ENCODE results near the gene OTUB2. TPM values are rescaled to one million over a fixed set of nuclear protein-coding genes. Genes with fewer than 3 reads are reported as not detected.

The OTUB2 gene
- total RNA-seq, 1 donor from 2014 or later = 3.0 TPM

DNA sequence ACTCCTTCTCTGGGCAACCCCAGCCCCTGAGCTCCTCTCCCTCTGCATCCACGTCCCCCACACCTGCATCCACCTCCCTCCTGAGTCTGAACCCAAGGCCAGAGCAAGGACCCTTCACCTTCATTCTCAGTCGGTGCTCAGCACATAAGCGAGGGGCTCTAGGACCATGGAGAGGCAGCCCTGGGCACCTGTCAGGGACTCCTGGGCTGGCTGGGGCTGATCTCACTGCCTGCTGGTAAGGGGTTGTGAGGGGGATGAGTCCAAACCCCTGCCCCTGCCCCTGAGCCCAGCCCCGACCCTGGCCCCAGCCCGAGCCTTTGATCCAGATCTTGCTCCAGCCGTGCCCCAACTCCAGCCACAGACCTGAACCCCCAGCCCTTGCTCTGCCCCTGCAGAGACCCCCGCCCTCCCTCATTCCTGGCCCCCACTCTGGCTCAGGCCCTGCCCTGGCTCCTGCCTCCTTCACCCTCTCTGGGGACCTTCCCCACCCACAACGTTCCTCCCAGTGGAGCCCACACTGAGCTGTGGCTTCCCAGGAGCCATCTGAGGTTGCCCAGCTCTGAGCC, 29.9 kb upstream of the OTUB2 start:
- intact Hi-C loops (cut with micrococcal nuclease) = no loop called here

DNA sequence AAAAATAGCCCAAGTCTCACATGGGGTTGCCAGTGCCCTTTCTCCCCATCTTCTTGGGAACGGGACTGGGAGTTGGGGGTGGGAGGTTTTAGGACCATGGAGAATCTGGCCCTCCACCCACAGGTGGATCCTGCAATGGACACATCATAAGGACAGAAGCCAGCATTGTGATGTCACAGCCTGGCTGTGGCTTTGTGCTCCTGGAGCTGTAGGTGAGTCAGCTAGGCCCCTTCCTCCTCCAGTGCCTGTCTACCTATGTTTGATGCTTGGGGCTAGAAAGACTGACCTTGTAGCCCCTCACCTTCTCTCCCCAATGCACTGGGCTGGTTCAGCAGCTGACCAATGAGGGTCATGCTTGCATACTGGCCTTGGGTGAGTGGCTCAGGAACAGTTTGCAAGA, 29.1 kb upstream of the OTUB2 start, which contains the start of gene CCDC197:
Gene CCDC197 (plus strand): TSS at position 220 of the 400 bp plus-strand sequence. CDS start 831 bp downstream, outside the sequence.
- intact Hi-C loops (cut with micrococcal nuclease) = no loop called here

DNA sequence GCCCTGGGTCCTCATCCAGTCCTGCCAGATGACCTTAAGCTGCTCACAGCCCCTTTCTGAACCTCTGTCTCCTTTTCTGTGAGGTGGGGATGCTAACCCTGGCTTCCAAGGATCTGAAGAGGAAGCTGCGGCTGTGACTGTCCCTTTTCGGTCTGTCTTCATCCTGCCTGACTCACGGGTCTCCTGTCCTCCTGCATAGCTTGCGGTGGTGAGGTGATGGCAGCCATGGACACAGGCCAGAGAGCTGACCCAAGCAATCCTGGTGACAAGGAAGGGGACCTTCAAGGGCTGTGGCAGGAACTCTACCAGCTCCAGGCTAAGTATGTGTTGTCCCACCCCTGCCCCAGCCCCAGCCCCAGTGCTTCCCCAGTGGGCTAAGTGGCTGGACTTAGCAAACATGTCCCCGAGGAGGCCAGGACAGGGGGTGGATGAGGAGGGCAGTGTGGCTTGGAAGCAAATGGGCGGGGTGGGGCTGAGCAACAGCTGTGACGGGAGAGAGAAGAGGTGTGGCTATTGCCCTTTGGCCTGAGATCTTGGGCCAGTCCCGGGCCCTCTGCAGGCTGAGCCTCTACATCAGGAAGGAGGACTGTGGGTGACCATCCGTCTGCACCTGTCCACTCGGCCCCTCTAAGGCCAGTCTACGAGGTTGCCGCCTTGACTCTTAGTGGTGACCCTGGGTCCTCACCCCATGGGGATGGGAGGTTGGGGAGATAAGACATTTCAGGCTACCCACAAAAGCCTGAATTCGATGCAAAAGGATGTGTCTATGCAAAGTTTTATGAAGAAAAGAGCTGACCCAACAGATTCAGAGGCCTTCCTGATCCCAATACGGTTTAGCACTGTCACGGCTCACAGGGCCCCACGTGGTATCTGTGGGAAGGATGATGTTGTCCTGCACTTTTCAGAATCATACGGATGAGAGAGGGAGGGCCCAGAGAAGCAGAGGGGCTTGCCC, 27.9 kb upstream of the OTUB2 start:
- intact Hi-C loops (cut with micrococcal nuclease) = no loop called here

DNA sequence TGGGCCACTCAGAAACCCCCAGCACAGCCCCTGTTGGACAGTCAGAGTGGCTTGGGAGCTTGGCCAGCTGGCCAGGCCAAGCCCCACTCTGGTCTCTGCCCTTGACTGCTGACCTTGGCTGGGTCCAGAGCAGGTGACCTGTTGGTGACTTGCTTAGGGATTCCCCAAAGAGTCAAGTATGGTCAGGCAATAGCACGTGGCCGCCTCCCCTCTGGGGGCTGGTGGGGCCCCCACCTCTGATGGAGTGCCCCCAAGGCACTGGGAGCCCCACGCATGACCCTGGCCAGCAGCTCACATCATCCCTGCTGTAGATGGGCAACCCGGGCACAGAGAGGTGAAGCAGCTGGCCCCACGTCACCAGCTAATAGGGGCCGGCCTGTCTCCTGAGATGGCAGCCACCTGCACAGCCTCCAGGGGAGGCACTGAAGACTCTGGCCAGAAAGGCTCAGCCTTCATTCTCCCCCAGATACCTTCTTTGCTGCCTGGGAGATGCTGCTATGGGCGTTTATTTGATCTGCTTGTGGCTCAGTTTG, 27.2 kb upstream of the OTUB2 start:
- intact Hi-C loops (cut with micrococcal nuclease) = no loop called here

DNA sequence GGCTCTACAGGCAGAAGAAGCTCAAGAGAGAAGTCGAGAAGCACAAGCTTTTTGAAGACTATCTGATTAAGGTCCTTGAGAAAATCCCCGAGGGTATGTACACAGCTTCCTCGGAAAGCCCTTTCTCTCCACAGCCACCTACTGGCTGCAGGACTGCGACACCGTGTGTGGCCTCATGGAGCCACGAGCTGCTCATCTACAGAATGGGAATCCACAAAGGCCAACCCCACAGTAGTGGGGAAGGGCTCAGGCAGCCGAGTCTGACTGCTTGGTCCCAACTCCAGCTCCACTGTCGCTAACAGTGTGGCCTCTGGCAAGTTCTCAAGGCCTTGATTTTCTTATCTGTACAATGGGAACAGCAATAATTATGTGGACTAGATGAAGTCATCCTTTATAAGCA, 26.6 kb upstream of the OTUB2 start:
- intact Hi-C loops (cut with micrococcal nuclease) = no loop called here

DNA sequence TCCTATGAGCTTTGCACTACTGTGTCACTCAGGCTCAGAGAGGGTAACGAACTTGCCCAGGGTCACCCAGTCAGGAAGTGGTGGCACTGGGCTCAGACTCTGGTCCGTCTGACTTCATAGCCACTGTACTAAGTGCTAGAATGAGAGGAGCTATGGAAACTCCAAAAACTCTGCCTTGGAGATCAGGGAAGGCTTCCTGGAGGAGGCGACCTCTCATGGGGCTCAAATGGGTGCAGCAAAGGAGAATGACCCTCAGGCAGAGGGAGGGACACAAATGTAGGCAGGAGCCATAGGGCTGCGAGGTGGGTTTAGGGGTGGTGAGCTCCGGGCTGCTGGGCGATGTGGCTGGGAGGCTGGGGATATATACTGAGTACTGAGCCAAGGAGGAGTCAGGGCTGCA, 25.9 kb upstream of the OTUB2 start:
- intact Hi-C loops (cut with micrococcal nuclease) = no loop called here

DNA sequence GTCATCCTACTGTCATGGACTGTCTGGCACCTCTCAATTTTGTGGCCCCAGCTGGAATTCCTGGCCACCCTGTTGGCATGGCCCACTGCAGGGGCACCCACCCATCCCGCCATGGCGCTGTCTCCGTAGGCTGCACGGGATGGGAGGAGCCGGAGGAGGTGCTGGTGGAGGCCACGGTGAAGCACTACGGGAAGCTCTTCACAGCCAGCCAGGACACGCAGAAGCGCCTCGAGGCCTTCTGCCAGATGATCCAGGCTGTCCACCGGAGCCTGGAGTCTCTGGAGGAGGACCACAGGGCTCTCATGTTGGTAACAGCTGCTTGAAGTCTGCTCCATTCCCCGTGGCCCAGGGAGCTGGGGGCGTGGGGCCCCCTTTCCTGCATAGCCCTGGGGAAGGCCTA, 25.1 kb upstream of the OTUB2 start:
- intact Hi-C loops (cut with micrococcal nuclease) = loop anchor here (1.0 kb wide), 3 partner anchors 23 to 62 kb away; no protein-coding TSS in a partner anchor

DNA sequence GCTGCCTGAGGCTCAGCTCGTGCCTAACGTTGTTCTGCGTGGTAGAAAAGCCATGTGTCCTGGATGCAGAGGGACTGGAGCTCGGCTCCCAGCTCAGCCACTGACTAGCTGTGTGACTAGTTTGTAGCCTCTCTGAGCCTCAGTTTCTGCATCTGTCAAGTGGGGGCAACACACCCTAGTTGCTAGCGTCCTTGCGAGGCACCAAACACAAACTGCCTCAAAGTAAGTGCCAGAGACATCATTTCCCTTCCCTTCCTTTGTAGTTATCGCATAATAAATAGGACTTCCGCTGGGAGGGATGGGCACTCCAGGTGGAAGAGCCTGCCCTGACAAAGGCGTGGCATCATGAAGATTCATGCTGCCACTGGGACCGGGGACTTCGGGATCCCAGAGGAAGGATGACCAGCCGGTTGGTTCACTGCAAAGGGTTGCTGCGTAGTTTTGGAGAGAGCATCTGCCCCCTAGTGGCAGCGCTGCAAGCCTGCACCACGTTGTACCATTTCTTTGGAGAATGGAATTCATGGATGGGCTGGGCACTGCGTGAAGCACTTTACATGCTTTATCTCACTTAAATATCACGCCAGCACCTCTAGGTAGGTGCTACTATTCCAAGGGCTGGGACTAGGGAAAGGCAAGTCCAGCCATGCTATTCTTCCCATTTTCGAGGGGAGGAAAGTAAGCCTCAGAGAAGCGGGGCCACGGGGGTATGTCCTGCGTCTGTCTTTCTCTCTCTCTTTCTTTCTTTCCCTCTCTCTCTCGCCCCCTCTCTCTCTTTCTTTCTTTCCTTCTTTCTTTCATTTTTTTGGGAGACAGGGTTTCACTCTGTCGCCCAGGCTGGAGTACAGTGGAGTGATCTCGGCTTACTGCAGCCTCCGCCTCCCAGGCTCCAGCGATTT, 24.4 kb upstream of the OTUB2 start:
- intact Hi-C loops (cut with micrococcal nuclease) = loop anchor here (1.0 kb wide), 3 partner anchors 23 to 62 kb away; no protein-coding TSS in a partner anchor

DNA sequence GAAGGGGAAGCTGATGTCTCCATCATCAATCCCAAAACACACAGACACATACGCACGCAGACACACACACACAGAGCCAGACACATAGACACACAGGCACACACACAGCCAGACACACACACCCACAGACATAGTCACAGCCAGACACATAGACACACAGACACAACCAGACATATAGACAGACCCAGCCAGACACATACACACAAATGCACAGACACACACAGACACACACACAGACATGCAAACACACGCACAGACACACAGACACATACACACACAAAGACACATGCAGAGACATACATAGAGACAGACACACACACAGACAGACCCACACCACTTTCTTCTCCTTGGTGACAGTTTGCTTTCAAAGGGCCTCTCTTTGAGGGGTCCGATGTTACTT, 22.7 kb upstream of the OTUB2 start:
- intact Hi-C loops (cut with micrococcal nuclease) = no loop called here

DNA sequence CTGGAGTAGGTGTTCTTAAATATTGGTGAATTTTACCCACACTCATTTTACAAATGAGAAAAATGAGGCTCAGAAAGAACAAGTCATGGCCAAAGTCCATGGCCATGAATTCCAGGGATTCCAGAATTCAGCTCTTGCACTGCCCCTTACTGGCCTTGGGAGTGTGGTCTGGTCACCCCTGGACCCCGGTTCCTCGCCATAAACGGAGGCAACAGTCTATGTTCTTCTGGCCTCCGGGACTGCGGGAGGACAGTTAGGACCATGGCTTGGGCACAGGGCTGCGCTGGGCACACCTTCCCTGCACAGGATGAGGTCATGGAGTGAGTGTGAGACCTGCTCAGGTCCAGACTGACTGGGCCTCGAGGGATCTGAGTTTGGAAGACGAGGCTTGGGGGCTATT, 22.1 kb upstream of the OTUB2 start:
- intact Hi-C loops (cut with micrococcal nuclease) = no loop called here

DNA sequence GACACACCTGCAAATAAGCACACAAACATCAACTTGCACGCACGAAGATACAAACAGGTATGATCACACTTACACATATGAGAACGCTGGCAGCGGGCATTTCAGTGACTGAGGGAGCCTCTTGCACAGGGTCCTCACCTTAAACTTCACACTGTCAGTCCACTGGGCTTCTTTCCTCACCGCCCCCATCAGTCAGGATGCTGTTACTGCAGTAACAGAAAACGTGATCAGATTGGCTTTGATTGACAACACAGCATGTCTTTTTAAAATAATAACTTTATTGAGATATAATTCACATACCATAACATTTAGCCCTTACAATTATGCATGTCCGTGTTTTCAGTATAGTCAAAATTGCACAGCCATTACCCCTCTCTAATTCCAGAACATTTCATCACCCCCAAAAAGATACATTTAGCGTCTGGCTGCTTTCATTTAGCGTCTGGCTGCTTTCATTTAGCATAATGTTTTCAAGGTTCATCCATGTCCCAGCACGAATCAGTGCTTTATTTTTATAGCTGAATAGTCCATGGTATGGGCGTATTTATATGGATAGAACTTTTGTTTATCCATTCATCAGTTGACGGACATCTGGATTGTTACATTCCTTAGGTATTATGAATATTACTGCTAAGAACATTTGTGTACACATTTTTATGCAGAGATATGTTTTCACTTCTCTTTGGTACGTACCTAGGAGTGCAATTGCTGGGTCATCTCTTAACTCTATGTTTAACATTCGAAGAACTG, 20.6 kb upstream of the OTUB2 start:
- intact Hi-C loops (cut with micrococcal nuclease) = no loop called here

DNA sequence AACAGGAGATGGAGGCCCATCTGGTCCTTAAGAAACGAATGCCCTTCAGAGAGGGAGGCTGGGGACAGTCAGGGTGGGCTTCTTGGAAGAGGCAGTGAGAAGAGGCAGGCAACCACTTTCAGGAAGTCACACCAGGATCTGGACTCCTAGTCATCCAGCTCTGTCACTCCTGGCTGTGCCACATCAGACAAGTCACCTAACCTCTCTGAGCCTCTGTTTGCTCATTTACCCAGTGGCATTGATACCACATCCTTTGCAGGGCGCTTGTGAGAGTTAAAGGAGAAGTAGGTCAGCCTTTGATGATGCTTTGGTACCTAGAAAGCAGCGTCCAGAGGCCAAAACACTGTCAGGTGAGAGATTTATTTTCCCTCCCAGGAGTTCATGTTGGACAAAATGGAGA, 17.9 kb upstream of the OTUB2 start:
- intact Hi-C loops (cut with micrococcal nuclease) = no loop called here

DNA sequence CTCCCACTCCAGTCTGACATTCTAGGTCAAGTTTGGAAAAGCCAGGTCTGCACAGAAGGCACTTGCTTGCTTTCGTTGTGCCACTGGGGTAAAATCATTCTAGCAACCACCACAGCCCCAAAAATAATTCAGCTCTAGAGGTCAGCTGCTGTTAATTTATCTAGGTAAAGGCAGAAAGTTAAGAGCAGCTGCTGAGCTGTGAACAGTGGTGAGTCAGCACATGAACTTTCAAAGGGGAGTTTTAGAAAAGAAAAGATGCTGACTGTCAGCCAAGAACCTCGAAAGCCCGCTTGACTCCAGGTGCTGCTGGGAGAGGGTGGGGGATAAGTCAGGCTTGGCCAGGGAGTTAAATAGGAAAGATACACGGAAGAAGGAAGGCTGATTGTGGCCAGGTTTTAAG, 16.4 kb upstream of the OTUB2 start:
- intact Hi-C loops (cut with micrococcal nuclease) = no loop called here

DNA sequence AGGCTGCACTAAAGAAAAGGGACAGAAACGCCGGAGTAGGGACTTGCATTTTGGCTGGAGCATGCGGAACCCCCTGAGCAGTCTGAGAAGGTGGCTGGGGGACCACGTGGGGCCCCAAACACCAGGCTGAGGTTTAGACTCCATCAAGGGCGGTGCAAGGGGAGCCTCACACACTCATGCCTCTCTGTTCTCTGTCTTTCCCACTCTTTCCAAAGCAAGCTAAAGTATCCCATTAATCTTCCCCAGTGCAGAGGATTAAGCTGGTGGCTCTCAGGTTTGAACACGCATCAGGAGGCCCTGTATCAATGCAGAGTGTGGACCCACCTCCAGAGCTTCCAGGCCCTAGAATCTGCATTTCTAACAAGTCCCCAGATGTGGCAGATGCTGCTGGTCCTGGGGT, 15.5 kb upstream of the OTUB2 start:
- intact Hi-C loops (cut with micrococcal nuclease) = no loop called here

DNA sequence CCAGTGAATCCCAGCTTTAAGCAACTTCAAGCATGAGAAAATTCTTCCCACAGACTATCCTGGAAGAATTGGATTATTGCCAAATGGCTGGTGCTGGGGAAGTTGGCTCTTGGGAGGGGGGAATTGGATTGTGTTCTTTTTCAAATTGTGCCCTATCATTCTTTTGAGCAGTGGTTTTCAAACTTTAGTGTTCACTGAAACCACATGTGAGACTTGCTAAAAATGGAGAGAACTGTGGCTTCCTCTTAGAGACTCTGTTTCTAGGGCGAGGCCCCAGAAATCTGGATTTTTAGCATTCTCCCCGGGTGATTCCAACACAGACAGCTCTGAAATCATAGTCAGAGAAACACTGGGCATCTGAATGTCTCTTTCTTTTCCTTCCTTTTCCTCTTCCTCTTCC, 14.3 kb upstream of the OTUB2 start:
- intact Hi-C loops (cut with micrococcal nuclease) = loop anchor here (2.0 kb wide), 1 partner anchor 15 kb away; the partner anchor contains the start of gene OTUB2

DNA sequence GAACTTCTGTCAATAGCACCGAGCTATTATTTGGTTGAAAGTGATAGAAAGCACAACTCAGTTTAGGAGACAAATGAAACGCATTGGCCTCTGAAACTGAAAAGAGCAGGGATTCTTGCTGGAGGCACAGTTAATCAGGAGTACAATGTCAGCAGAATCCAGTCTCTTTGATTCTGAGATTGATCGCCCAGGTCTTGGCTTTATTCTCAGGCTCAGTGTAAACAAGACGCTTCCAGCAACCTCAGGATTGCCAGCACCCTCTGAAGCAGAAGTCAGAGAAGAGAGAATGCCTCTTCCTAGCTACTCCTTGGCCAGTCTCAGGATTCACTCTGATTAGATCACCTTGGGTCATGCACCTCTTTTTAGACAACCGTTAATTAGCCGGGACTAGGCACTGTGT, 11.8 kb upstream of the OTUB2 start:
- intact Hi-C loops (cut with micrococcal nuclease) = no loop called here

DNA sequence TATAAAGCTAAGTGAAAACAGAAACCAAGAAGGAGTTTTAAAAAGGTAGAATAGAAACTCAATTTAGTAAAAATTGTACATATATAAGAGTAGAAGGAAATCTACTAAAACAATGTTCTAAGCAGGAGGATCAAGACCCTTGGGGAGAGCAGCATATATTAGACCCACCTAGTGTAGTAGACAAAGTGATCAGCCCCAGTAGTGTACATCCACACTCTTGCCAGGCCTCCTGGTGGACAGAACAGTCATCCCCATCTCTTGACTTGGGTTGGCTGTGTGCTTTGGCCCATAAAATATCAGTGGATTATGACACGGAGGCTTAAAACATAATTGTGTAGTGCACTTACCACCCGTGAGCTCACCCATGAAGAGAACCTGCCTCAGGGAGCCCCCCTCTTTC, 10.9 kb upstream of the OTUB2 start:
- intact Hi-C loops (cut with micrococcal nuclease) = no loop called here

DNA sequence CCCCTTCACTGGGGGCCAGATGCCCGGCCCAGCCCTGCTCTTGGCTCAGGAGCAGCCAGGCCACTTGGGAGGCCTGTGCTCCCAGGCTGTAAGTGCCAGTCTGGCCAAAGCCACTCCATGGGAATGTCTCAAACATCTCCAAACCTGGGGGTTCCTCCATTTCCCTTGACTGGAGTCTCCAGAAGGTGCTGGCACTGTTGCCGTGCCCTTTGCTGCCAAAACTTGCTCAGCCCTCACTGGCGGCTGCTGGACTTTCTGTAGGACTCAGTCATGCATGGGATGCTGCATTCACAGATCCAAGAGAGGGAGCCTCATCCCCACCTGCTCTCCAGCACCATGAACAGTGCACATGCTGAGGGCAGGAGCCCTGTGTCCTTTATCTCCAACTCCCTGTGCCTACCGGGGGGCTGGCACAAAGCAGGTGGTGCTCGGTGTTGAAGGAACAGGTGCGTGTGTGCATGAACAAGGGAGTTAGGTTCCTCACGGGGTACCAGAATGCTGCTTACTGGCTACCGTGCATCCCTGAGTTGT, 9.6 kb upstream of the OTUB2 start:
- intact Hi-C loops (cut with micrococcal nuclease) = no loop called here

DNA sequence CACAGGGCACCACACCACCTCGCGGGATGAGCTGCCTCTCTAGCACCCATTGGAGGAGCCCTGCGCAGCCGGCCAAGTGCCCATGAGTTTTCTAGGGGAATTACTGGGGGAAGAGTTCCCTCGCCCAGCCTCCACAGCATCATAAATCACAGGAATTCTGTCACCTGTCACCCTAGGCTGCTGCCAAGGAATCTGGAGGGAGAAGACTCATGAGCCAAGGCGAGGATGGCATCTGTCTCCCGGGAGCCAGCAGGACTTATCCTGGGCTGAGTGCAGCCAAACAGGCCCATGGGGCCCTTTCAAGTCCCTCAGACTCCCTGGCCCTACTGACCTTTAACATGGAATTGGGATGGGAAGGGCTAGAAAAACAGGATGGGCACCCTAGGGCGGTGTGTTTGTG, 7.8 kb upstream of the OTUB2 start:
- intact Hi-C loops (cut with micrococcal nuclease) = no loop called here

DNA sequence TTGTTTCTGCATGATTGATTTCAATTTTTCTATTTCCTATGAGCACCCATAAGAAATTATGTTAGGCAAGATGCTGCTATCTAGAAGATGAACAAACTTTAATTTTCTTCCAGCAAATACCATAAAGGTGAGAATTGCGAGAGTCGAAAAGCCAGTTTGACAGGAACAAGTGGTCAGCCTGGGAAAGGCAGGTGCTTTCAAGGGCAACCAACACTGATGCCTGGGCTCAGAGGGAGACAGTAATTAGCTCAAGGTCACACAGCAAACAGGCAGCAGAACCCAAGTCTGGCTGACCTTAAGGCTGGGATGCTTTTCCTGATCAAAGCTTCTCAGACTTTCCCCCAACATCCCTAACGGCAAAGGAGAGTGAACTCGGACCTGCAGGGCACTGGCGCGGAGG, 6.8 kb upstream of the OTUB2 start:
- intact Hi-C loops (cut with micrococcal nuclease) = no loop called here
